CD4-positive, alpha-beta T cell treated with Interleukin-12 subunit alpha and Interleukin-12 subunit beta, for 1 hour (primary cell): ENCODE measurements around the gene EFCAB7.
"Not testable (repeated sequence)": the region's sequence is repeated elsewhere in the genome, so short reads cannot be mapped to it uniquely, and the experiment has no call there.

ENCODE experiments used
- DNase-seq: peaks from one replicate; pipeline ENCODE4 v3.0.0-alpha.2; 2020

EFCAB7 gene

GRCh38 chr1:63557365-63557987 is 34.2 kb downstream of the EFCAB7 start:
- peak; percentile 19 for DNase-seq

GRCh38 chr1:63559357-63559756 is 36.0 kb downstream of the EFCAB7 start:
- no peak for DNase-seq

GRCh38 chr1:63563745-63564144 is 40.4 kb downstream of the EFCAB7 start:
- no peak for DNase-seq

- no peak for DNase-seq
These were observed 45.7 kb downstream of the EFCAB7 start for GRCh38 chr1:63569068-63569467.

- DNase-seq: no peak
These were observed 46.5 kb downstream of the EFCAB7 start for GRCh38 chr1:63569640-63570316.

GRCh38 chr1:63572686-63573085 is 49.4 kb downstream of the EFCAB7 start:
- DNase-seq: not testable (repeated sequence)

- DNase-seq: not testable (repeated sequence)
These were observed 51.0 kb downstream of the EFCAB7 start for GRCh38 chr1:63574203-63574796.

- DNase-seq: peak; percentile 56
These were observed 52.1 kb downstream of the EFCAB7 start for GRCh38 chr1:63575340-63575826.

GRCh38 chr1:63586326-63586725 is 63.0 kb downstream of the EFCAB7 start:
- not testable (repeated sequence) for DNase-seq

- DNase-seq: no peak
These were observed 66.8 kb downstream of the EFCAB7 start for GRCh38 chr1:63590166-63590560.

- DNase-seq: peak; percentile 47
These were observed 69.4 kb downstream of the EFCAB7 start for GRCh38 chr1:63592536-63593302.

- DNase-seq: peak; percentile 74
These were observed 70.1 kb downstream of the EFCAB7 start, which contains the start of gene PGM1 for GRCh38 chr1:63593303-63593885. PGM1 (plus strand) TSS chr1:63593411; CDS start chr1:63593489, 78 bp downstream.

- DNase-seq: peak; percentile 79
These were observed 70.7 kb downstream of the EFCAB7 start for GRCh38 chr1:63593886-63594605.

- DNase-seq: no peak
These were observed 72.1 kb downstream of the EFCAB7 start for GRCh38 chr1:63595435-63595834.

GRCh38 chr1:63599799-63600198 is 76.5 kb downstream of the EFCAB7 start:
- DNase-seq: no peak

- no peak for DNase-seq
These were observed 76.9 kb downstream of the EFCAB7 start for GRCh38 chr1:63600248-63600647.

GRCh38 chr1:63601061-63601460 is 77.7 kb downstream of the EFCAB7 start:
- no peak for DNase-seq

GRCh38 chr1:63601463-63601862 is 78.1 kb downstream of the EFCAB7 start:
- DNase-seq: no peak

- no peak for DNase-seq
These were observed 78.6 kb downstream of the EFCAB7 start for GRCh38 chr1:63601912-63602311.

- no peak for DNase-seq
These were observed 79.3 kb downstream of the EFCAB7 start for GRCh38 chr1:63602629-63603028.

GRCh38 chr1:63603810-63604209 is 80.5 kb downstream of the EFCAB7 start:
- no peak for DNase-seq

GRCh38 chr1:63607322-63607721 is 84.0 kb downstream of the EFCAB7 start:
- no peak for DNase-seq
